Measurements from ENCODE around the gene EHBP1L1.

Gene EHBP1L1

DNA sequence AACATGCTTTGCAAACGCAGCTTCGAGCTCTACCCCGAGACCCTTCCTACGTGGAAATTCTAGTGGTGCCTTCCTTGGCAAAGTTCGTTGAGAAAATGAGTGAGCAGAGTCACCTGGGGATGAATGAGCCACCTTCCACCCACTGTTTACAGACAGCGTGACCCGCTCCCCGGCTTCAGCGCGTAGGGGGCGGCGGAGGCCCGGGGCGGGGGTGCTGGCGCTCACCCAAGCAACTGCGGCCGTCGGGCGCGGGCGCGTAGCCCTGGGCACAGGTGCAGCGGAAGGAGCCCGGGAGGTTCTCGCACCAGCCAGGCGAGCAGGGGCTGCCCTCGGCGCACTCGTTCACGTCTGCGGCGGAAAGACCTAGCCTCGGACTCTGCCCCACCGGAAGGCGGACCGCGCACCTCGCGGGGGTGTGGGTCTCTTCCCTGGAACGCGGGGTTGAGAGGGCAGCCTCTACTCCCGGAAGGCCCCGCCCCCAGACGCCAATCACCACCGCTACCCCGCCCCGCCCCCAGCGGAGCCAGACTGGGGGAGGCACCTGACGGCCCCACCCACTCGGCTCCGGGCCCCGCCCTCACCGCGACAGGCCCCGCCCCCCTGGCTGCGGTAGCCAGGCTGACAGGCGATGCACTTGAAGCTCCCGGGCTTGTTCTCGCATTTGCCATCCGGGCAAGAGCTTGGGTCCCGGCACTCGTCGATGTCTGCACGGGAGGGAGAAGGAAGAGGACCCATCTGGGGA is 29.5 kb upstream of the EHBP1L1 start:
- DNase-seq (ENCODE audit: low spot score), result peak; percentile 95

DNA sequence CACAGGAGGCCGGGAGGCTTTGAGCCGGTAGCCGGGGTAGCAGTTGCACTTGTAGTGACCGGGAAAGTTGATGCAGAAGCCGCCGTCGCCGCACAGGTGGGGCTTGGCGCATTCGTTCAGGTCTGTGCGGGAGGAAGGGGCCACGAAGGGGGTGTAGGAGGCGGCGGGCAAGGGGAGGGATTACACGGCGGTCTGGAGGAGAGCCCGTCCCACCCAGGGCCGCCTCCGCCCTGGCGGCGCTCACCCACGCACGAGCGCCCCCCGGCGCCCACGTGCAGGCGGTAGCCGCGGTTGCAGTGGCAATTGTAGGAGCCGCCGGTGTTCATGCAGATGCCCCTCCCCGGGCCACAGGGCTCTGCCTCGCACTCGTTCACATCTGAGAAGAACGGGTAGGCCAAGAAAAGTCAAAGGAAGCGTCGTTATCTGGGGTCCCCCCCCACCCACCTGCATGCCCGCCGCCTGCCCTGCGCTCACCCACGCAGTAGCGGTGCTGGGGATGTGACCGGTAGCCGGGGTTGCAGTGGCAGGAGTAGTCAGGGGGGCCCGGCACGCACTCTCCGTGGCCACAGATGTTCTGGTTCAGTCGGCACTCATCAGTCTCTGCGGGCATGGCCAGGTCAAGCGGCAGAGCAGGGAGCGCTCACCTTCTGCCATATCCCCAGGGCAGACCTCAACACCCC is 28.3 kb upstream of the EHBP1L1 start:
- DNase-seq (ENCODE audit: low spot score), result no peak

DNA sequence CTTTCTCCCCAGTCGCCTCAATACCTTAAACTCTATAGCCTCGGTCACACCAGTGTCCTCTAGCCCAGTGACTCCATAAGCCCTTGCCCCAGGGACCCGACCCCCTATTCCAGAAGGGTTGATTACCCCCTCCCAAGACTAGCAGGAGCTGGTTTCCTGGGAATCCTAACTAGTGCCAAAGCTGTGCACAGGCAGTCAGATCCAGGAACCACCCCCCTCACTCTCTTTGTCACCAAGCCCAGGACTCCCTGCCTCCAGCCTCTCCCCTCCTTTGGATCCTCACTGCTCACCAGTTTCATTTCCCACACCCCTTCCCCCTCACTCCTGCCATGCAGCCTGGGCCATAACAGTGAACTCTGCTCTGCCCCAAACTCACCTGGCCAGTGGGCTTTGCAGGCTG is 27.5 kb upstream of the EHBP1L1 start:
- DNase-seq (ENCODE audit: low spot score), result no peak

DNA sequence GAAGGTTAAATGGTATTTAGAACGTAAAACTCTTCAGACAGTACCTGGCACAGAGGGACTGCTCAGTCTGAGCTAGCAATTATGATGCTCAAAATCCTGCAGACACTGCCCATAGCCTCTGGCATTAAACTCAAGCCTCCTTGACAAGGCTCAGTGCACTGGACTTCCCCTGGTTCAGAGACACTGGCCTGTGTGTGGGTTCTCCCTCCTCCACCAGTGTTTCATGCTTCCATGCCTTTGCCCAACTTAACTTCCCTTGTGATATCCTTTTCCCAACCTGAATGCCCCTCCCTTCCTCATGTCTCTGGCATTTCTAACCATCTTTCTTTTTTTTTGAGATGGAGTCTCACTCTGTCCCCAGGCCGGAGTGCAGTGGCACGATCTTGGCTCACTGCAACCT is 26.8 kb upstream of the EHBP1L1 start:
- DNase-seq (ENCODE audit: low spot score), result no peak

DNA sequence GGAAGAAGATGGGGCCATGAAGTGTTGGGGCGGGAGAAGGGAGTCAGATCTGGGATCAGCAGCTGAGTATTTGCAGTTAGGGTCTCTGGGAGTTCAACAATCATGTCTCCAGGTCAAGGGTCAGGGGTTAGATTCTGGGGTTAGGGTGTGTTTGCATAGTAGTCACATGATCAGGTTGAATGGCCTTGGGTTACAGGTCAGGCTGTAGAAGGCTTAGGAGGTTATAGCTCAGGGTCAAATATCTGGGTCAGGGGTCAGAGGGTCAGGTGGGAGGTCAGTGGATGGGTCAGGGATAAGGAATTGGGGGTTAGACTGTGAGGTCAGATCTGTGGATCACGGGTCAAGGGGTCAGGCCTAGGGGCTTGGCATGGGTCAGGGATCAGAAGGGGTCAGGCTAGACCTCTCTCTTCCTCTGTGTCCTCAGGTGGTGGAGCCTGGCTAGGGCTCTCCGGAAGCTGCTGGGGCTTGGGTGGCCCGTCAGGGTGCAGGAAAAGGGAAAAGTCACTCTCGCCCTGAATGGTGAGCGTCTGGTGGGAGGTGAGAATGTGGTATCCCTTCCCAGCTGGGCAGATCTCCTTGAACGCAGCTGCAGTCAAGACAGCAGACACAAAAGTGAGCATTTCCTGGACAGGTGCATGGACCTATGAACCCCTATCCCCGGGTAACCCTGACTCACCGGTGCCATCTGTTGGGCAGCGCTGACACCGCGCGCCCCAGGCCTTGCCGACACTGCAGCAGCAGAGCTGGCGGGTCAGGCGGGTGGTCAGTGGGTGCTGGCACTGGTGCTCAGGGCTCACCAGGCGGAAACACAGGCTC is 24.1 kb upstream of the EHBP1L1 start:
- peak; percentile 69 for DNase-seq (ENCODE audit: low spot score)

DNA sequence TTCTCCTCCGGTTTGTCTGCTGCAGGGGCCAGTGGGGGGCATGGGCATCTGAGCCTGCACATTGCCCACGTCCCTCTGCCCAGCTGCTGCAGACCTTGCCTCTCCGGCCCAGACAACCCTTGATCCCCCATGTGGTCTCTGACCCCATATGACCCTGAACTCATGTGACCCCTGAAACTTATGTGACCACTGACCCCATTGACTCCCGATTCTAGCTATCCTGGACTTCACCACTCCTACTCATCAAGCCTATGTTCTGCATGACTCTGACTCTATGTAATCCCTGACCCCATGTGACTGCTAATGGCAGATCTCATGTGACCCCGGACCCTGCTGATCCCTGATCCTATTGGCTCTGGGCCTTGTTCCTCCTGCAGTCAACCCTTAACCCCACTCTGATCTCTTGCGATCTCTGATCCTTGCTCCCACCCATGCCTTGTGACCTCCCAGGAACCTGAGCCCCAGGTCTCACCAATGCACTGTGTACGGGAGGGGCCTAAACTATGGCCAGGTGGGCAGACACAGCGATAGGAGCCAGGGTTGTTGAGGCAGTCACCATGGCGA is 23.4 kb upstream of the EHBP1L1 start:
- no peak for DNase-seq (ENCODE audit: low spot score)

DNA sequence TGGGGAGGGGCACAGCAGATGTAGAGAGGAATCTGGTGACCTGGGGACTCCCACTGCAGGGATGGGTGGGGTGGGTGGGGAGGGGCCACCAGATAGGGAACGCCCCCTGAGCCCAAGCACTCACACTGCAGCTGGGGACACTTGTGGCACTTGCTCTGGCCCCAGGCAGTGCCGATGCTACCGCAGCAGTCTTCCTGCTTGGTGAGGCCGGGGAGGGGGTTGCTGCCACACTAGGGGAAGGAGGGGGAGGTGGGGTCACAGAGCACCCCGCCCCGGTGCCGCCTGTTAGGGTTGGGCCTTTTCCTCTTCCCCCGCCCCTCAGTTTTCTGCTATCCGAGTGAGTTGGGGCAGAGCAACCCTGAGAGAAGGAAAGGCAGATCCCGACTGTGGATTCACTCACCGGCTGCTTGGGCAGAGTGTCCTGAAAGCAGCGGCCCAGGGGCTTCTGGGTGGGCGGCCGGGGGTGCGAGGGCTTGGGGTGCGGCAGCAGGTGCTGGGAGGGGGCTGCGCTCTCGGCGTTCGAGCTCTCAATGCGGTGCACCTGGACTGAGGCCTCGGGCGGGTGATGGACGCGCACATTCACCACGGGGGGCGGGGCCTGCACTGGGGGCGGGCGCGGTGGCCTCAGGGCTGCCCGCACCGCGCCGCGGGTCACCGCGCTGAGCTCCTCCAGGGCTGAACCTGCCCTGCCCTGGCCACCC is 22.4 kb upstream of the EHBP1L1 start:
- peak; percentile 75 for DNase-seq (ENCODE audit: low spot score)

DNA sequence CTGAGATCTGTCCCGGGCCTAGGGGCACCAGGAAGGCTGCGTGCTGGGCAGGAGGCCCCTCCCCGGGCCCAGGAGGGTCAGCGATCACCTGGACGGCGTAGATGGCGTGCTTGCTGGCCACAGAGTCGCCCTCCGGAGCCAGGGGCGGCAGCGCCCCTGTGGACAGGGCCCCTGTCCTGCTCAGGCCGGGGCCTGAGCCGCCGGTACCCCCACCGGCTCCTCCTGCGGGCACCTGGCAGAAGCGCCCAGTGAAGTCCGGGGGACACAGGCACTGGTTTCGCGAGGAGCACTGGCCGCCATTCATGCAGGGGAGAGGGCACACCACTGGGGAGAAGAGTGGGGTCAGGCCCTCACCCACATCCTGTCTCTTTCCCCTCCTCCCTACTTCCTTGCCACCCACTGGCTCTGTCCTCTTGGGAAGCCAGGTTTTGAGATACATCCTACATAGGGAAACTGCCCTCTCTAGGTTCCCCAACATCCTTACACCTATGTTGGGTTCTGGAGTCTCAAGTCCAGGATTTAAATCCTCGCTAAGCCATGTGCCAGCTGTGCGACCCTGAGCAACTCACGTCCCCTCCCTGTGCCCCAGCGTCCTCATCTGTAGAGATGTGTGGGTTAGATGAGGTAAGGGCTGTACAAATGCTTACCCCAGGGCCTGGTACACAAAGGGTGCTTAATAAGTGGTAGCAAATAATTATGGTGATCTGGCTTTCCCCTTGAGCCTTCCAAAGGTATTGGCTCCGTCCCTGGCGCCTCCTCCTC is 21.6 kb upstream of the EHBP1L1 start:
- DNase-seq (ENCODE audit: low spot score), result no peak

DNA sequence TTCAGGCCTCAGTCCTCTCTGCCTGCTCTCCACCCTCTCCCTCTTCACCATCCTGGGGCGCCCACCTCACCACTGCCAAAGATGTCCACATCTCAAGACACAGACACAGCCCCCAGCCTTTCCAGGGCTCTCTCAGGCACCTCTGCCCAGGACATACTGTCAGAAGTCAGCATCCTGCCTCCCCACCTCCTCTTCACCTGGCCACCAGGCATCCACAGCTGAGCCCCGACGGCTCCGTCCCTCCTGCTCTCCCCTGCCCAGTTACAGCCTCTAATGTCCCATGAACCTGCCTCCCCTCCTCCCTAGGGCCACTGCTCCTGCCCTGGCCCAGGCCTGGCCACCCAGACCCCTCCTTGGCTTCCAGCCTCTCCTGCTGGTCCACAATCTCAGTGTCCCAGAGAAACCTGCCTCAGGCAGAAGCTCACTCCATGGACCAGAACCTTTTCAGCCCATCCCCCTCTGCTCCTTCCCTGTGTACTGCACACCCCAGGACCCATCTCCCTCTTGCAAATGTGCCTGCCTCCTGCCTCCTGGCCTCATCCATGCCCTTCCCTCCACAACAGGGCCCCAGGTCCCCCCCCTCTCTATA is 20.9 kb upstream of the EHBP1L1 start:
- DNase-seq (ENCODE audit: low spot score), result no peak

DNA sequence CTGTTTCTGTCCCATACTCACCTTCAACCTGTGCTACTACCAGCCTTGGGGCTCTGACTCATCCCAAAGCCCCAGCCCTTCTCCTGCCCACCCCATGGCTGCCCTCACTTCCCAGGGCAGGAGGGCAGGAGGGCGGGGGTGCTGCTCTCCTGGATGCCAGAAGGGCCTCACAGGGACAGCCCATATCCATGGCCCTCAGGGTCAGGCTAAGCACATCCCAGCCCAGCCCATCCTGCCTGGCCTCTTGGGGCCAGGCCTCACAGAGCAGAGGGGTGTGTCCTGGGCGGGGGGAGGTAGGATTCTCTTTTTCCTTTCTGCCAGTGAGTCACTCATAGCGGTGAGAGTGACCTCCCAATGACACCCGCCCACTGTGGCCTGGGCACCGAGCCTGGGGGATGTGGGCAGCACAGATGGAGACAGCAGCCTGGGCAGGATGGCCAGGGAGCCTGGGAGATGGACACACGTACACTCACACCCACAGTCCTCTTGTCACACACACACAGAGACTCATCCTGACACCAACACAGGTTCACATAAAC is 20.1 kb upstream of the EHBP1L1 start:
- DNase-seq (ENCODE audit: low spot score), result no peak

DNA sequence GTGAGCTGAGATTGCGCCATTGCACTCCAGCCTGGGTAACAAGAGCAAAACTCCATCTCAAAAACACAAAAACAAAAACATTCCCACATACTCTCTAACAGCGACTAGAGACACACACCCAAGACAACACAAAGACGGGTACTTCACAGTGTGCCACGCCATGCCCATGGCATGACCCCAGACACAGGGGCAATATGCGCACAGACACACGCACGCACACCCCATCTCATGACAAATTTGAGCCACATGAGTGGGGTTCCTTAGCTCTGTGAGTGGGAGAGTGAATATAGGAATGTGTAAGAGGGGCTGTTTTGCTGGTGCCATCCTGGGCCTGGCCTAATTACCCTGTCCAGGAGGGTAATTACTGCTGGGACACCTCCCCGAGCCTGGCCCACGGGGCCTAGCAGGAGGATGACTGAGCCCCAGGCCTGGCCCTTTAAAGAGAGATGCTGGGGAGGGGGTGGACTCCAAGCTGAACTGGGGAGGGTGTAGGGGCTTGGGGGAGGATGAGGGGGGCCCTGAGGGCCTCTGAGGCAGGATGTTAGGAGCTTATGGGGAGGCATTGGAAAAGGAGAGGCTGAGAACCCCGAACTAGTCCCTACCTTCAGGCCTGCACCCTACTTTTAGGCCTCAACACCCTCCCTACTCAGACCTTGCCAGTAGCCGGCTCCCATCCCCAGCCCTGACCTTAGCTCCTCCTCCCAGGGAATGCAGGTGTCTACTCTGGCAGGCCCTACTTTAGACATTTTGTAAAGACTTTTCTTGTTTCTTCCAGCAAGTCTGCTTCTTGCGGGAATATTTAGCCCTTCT is 19.2 kb upstream of the EHBP1L1 start:
- DNase-seq (ENCODE audit: low spot score), result no peak

DNA sequence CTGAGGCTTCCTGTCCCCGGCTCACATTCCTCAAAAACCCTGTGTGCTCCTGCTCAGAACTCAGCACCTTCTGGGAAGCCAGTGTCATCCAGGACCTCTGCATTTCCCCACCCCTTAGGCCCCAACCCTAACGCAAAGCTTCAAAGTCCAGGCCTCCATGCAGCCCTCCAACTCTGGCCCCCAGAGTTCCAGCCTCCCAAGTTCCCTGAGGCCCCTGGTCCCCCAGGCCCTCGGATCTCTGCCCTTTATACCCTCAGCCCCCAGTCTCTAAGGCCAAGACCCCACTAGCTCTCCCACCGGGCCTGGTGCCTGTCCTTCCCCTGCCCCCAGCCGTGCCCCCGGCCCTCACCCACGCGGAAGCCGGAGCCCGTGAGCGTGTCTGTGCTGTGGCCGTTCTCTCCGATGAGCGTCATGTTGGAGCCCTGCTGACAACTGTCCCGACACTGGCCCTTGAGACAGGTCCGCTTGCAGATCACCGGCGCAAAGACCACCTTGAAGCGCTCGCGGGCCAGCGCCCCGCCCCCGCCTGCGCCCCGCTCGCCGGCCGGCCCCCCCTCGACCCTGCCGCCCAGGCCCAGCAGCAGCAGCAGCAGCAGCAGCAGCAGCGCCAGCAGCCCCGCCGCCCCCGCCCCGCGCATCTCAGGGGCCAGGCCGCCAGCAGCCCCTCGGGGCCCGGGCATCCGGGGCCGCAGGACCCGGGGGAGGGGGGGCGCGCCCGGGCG is 18.4 kb upstream of the EHBP1L1 start:
- peak; percentile 75 for DNase-seq (ENCODE audit: low spot score)

DNA sequence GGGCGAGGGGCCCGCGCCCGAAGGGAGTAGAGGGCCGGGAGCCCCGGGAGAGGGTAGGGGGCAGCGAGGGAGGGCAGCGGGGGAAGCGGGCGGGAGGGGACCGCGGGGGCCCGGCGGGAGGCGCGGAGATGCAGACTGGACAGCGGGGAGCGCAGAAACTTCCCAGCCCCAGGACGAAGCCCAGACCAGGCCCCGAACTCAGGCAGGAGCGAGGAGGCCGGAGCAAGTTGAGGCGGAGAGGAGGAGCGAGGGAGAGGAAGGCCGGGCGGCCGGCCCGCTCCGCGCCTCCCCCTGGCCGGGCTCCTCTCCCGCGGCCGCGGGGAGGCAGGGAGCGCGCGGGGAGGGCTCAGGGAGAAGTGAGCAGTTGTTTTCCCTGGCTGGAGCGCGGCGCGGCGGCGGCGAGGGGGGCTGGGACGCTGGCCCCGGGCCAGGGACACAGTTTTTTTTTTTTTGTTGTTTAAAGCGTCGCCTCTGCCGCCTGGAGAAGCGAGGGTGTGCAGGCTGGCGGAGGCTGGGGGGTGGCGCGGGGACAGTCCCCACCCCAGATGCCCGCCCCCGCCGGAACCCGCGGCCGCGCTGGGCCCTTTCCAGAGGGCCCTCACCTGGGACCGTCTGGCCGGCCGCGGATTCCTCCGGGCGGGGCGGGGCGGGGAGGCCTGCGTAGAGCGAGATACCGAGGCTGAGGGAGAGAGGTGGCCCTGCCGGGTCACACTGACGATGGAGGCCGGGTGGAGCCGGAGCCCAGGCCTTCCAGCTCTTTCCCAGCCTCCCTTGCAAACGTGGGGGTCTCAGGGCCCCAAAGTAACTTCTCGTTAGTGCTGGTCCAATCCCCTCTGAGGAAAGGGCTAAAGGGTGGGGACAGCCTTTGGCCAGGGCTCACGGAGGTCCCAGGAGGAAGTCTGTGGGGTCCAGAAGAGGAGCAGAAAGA is 17.6 kb upstream of the EHBP1L1 start, which contains the start of gene LTBP3:
Gene LTBP3 (minus strand): TSS at position 358 of the 928 bp plus-strand sequence. CDS start 400 bp downstream, outside the sequence.
- DNase-seq (ENCODE audit: low spot score), result peak; percentile 74

DNA sequence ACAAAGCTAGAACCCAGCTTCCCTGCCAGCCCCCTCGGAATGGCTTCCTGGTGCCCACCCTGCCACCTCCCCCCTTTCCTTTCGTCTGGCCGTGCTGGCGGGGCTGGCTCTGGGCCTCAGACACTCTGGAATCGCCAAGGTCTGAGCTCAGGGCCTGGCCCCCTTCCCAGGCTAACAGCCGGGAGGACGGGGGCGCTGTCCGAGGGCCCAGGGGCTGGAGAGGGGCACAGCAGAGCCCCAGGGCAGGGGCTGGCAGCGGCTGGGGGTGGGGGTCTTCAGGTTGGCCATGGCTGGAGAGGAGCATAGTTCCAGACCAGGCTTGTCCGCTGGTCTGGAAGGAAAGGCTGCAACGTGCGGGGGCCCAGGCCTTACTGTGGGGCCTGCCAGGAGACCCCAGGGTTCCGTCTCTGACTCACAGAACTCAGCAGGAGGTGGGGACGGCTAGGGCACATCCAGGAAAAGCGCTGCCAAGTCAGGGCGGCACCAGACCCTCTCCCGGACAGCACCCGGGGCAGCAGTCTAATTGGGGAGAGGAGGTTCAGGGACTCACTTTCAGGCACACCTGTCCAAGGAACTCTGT is 16.8 kb upstream of the EHBP1L1 start:
- DNase-seq (ENCODE audit: low spot score), result no peak

DNA sequence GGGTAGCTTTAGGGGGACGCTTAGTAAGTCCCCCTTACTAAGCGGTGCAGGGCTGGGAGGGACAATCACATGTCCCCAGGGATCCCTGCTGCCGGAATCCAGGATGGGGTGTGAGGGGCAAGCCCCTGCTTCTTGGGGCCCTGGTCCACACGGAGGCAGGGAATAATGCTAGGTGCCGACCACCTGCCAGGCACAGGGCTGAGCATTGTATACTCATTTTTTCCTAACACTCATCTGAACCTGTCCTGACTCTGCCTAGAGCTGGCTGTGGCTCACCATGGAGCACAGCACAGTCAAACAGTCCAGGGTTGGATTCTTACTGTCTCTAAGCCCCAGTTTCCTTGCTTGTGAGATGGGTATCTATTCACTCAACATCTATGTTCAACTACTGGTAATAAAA is 16.3 kb upstream of the EHBP1L1 start:
- DNase-seq (ENCODE audit: low spot score), result no peak

DNA sequence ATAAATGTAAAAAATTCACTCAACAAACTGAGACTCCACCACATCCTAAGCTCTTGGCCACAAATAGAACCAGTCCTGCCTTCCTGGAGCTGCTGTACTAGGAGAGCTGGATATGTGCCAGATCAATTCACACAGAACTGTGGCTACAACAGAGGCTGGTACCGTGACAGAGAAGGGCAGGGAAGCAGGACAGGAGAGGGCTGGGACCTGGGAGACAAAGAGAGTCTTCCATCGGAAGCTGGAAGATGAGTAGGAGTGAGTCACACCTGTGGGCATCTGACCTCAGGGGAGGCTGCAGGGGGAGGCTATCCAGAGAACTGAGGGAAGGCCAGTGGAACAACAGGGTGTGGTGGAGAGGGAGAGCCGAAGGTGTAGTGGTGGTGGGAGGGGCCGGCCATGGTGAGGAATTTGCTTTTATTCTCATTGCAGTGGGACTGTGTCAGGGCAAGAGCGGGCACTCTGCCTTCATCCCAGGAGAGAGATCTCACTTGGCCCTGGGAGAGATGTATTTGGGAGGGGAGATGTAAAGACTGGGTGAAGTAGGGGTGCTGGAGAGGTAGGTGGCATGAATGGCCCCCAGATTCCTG is 15.8 kb upstream of the EHBP1L1 start:
- DNase-seq (ENCODE audit: low spot score), result no peak

Measured in ecto neural progenitor cell (in vitro differentiated cells).